RWPE1 (cell line): Measurements from ENCODE around the gene DUSP6.

ENCODE experiments used
- CTCF ChIA-PET: fragments of 350-600 bp; sonication (Branson Sonifier 250); formaldehyde crosslinking; extraction: SDS; loops from one replicate; lab custom pipeline; 2021; lab: Yijun Ruan, JAX
- POLR2A ChIA-PET: fragments of 400-600 bp; formaldehyde crosslinking; extraction: SDS; loops from one replicate; lab custom pipeline; 2020; ENCODE audit warnings: antibody characterized with exemption; ENCODE audit not compliant: low non-redundant PET; lab: Yijun Ruan, JAX
- DNase-seq: peaks from one replicate; pipeline ENCODE4 v3.0.0; 2012; ENCODE audit warnings: low spot score
- H3K27ac ChIP-seq: fragments of 450-650 bp; 2 replicates; pipeline ENCODE4 v1.5.1; 2017
- CTCF ChIP-seq: fragments of 450-650 bp; conservative IDR thresholded peaks from 2 replicates; pipeline ENCODE4 v1.5.1; 2017; ENCODE audit warnings: low read depth, mild to moderate bottlenecking

The DUSP6 gene

DNA sequence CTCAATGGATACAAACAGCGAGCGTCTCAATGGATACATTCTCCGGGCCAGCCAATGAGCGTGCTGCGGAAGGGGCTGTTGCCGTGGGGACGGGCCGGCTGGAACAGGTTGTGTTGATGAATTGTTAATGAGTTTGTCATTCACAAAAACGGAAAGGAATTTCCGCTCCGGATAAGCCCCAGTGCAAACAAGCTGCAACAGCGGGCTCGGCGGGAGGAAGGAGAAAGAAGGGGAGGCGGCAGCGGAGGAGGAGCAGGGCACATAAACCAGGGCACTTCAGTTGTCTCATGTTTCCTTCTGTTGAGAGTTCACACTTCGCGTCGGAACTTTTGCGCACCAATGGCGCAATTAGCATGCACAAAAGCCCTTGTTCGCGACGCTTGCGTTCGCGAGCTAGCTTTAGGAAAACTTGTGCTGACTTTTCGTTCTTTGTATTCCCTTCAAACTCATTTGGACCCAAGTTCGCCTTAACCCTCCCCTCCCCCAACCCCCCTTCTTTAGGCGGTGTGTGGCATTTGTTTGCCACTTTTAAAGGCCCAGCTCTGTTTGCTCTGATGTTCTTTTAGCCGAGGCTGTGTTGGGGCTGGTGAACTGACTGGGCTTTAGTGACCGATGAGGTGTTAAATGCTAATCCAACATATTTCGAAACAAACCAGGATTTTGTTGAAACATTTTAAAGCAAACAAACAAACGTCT, at the start of gene DUSP6:
TSS of gene DUSP6 (minus strand) at position 10 of the 696 bp plus-strand sequence. CDS start 462 bp downstream, outside the sequence.
- ChIA-PET CTCF (interaction anchor here (1.6 kb wide), 1 partner anchor 106 kb away, joined by 14 read pairs; no protein-coding TSS in a partner anchor), POLR2A (interaction anchor here (0.6 to 2.7 kb wide), 7 partner anchors 18 to 288 kb away, joined by 3 to 9 read pairs (median 3); partner anchors contain the start of gene GALNT4)
- no peak for TF ChIP-seq CTCF
- peak; percentile 99 for DNase-seq
- H3K27ac ChIP-seq = peak within 1 kb of the TSS; percentile 100

GRCh38 chr12:89401433-89402058, 49.2 kb upstream of the DUSP6 start:
- ChIA-PET CTCF (no interaction called here), POLR2A (interaction anchor here (0.7 kb wide), 1 partner anchor 10 kb away, joined by 3 read pairs; no protein-coding TSS in a partner anchor)

DNA sequence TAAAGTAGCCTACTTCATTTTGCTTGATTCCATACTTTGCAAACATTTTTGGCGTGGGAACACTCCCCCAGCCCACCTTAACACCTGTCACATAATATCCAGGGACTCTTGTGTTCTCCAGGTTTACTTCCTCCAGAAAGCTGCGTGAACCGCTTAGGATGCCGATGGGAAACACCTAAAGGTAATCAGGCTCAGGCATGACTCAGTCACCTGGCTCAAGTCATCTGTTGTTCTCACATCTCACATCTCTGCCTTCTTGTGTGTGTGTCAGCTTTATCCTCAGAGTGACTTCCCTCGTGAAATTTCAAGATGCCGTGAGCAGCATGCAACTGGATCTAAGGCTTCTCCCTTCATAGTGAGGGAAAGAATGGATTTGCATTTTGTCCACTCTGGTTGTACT, 48.1 kb upstream of the DUSP6 start:
- POLR2A ChIA-PET = no interaction called here

More at GRCh38 chr12:89401433-89402058, 49.2 kb upstream of the DUSP6 start:
- TF ChIP-seq CTCF = no peak
- H3K27ac ChIP-seq = no peak overlapping the region
- no peak for DNase-seq

DNA sequence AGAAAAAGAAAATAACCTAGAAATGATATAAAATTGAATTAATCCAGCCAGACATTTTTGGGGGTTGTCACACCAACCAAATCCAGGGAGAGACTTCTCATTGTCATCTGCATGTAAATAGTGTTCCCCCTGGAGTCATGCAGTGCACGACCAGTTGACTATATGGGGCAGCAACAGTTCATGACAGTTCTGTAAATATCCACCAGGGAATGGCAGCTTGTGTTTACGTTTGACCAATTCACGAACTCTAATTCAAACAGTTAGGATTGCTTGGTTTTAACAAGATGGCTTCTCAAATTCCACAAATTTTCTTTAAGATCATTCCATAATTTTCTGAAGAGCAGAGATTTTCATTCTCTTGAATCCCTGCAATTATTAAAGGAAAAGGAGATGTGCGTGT, 43.4 kb upstream of the DUSP6 start:
- ChIA-PET CTCF (interaction anchor here (0.6 kb wide), 1 partner anchor 21 kb away, joined by 3 read pairs; no protein-coding TSS in a partner anchor), POLR2A (no interaction called here)

More for the DNA sequence above, 48.1 kb upstream of the DUSP6 start:
- no peak for DNase-seq
- no peak for TF ChIP-seq CTCF
- H3K27ac ChIP-seq = no peak overlapping the region
- CTCF ChIA-PET = no interaction called here

DNA sequence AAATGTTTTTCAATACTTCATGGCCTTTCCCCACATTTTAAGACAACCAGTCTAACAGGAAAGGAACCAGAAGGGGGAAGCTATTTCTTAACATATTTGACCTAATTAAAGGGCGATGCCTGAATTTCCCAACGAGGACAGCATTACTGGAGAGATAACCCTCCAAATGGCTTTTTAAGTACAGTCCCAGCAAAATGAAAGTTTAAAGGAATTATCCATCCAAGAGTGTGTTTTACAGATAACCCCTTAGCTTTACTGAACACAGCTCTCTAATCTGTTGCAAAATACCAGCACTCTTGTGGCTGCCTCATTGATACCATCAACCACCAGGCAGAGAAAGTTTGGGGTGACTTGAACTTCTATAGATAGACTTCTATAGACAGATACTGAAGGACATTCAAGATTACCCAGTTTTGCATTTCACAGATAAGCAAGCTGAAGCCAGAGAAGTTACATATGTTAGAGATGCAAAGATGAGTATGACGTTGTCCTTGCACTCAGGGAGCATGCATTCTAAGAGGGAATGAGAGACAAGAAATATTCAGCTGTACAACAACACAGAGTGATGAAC, 41.3 kb upstream of the DUSP6 start:
- CTCF ChIA-PET = no interaction called here
- DNase-seq = no peak
- no peak overlapping the region for H3K27ac ChIP-seq
- POLR2A ChIA-PET = no interaction called here
- TF ChIP-seq CTCF = no peak

More for the DNA sequence above, 43.4 kb upstream of the DUSP6 start:
- no peak overlapping the region for H3K27ac ChIP-seq
- DNase-seq = no peak
- no peak for TF ChIP-seq CTCF

DNA sequence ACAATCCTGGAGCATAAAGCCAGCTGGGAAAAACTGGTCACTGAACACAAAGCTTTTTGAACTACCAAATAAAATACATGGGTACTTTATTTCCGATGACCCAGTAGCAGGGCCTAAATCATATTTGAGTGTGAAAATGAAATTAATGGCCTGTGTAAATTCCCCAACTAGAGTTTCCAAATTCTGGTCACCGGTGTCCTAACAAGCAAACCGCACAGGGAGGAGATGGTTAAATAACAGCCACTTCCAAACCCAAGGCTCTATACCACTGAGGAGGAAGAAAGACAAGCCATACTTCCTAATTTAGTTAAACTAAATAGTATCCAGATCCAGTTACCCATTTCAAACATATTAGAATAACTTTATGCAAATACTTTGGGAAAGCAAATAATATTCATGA, 40.1 kb upstream of the DUSP6 start:
- no peak for TF ChIP-seq CTCF

More for the DNA sequence above, 40.1 kb upstream of the DUSP6 start:
- H3K27ac ChIP-seq = no peak overlapping the region
- ChIA-PET POLR2A (no interaction called here), CTCF (no interaction called here)
- DNase-seq = no peak
